ENCODE measurements around the gene PLVAP.
A peak's percentile ranks its signal among the peaks of the same experiment; 100 is the strongest.
"Not testable (repeated sequence)": the region's sequence is repeated elsewhere in the genome, so short reads cannot be mapped to it uniquely, and the experiment has no call there.

Gene PLVAP

GRCh38 chr19:17363852-17364605 lies 13.1 kb downstream of the PLVAP start:
- not testable (repeated sequence) for H3K27ac ChIP-seq, H3K4me3 ChIP-seq

GRCh38 chr19:17359905-17360800 lies 17.0 kb downstream of the PLVAP start:
- H3K27ac ChIP-seq = no peak overlapping the region
- no peak overlapping the region for H3K4me3 ChIP-seq

- Histone ChIP-seq H3K27ac (peak overlapping the region in 3 of 21 experiments; percentile 2 to 26 (median 14)), H3K4me3 (no peak overlapping the region)
These were observed 18.7 kb downstream of the PLVAP start for GRCh38 chr19:17358395-17358794.

GRCh38 chr19:17357724-17358123 lies 19.4 kb downstream of the PLVAP start:
- H3K27ac ChIP-seq = peak overlapping the region in 5 of 21 experiments; percentile 2 to 33 (median 23)
- no peak overlapping the region for H3K4me3 ChIP-seq

GRCh38 chr19:17357078-17357666 lies 20.0 kb downstream of the PLVAP start:
- Histone ChIP-seq H3K4me3 (no peak overlapping the region), H3K27ac (peak overlapping the region in 1 of 21 experiments; percentile 33)

GRCh38 chr19:17353386-17353785 lies 23.8 kb downstream of the PLVAP start:
- Histone ChIP-seq H3K27ac (peak overlapping the region in 1 of 21 experiments; percentile 16), H3K4me3 (no peak overlapping the region)

GRCh38 chr19:17352608-17353280 lies 24.4 kb downstream of the PLVAP start:
- no peak overlapping the region for H3K4me3 ChIP-seq
- H3K27ac ChIP-seq = peak overlapping the region in 2 of 21 experiments; percentile 16 to 41

GRCh38 chr19:17351815-17352435 lies 25.2 kb downstream of the PLVAP start:
- Histone ChIP-seq H3K4me3 (no peak overlapping the region), H3K27ac (peak overlapping the region in 1 of 21 experiments; percentile 41)

GRCh38 chr19:17348700-17349099 lies 28.4 kb downstream of the PLVAP start:
- H3K27ac ChIP-seq = peak overlapping the region in 14 of 21 experiments; percentile 27 to 80 (median 67)

GRCh38 chr19:17347877-17348276 lies 29.3 kb downstream of the PLVAP start:
- peak overlapping the region in 17 of 21 experiments; percentile 13 to 80 (median 66) for H3K27ac ChIP-seq
- no peak overlapping the region for H3K4me3 ChIP-seq

More at GRCh38 chr19:17348700-17349099, 28.4 kb downstream of the PLVAP start:
- H3K4me3 ChIP-seq = no peak overlapping the region

- Histone ChIP-seq H3K4me3 (no peak overlapping the region), H3K27ac (peak overlapping the region in 17 of 21 experiments; percentile 13 to 80 (median 66))
These were observed 29.8 kb downstream of the PLVAP start for GRCh38 chr19:17347361-17347760.

- Histone ChIP-seq H3K4me3 (no peak overlapping the region), H3K27ac (peak overlapping the region in 14 of 21 experiments; percentile 13 to 80 (median 66))
These were observed 31.0 kb downstream of the PLVAP start for GRCh38 chr19:17346109-17346671.

- Histone ChIP-seq H3K4me3 (no peak overlapping the region), H3K27ac (no peak overlapping the region)
These were observed 35.3 kb downstream of the PLVAP start for GRCh38 chr19:17341845-17342244.

GRCh38 chr19:17341386-17341785 lies 35.8 kb downstream of the PLVAP start:
- Histone ChIP-seq H3K4me3 (no peak overlapping the region), H3K27ac (no peak overlapping the region)

GRCh38 chr19:17340871-17341357 lies 36.2 kb downstream of the PLVAP start:
- H3K4me3 ChIP-seq = no peak overlapping the region
- no peak overlapping the region for H3K27ac ChIP-seq

GRCh38 chr19:17340302-17340870 lies 36.8 kb downstream of the PLVAP start:
- H3K27ac ChIP-seq = no peak overlapping the region

GRCh38 chr19:17339088-17339741 lies 37.9 kb downstream of the PLVAP start:
- Histone ChIP-seq H3K4me3 (no peak overlapping the region), H3K27ac (no peak overlapping the region)

More at GRCh38 chr19:17340302-17340870, 36.8 kb downstream of the PLVAP start:
- H3K4me3 ChIP-seq = no peak overlapping the region

Data from skin epidermis (tissue), 12 donors.